HEK293T (cell line): ENCODE data around the gene SERPINB13.

Experiments
- CTCF ChIA-PET: fragments of 350-600 bp; formaldehyde crosslinking; extraction: SDS; loops from one replicate; lab custom pipeline; 2021; ENCODE audit warnings: antibody characterized with exemption, inconsistent platforms; lab: Yijun Ruan, JAX
- POLR2A ChIA-PET: fragments of 350-600 bp; formaldehyde crosslinking; extraction: SDS; loops from one replicate; lab custom pipeline; 2020; ENCODE audit warnings: antibody characterized with exemption, inconsistent platforms; lab: Yijun Ruan, JAX
- DNase-seq: peaks from one replicate; pipeline ENCODE4 v3.0.0; 2012; ENCODE audit warnings: mixed read lengths; ENCODE audit errors: extremely low spot score
- ARNT ChIP-seq: fragments of 450-650 bp; IDR thresholded peaks from 2 replicates; pipeline ENCODE4 v1.6.1; 2017; ENCODE audit warnings: mild to moderate bottlenecking
- BHLHE40 ChIP-seq: fragments of 450-650 bp; IDR thresholded peaks from 2 replicates; pipeline ENCODE4 v1.6.1; 2016; ENCODE audit warnings: mild to moderate bottlenecking, moderate library complexity, borderline replicate concordance
- CTBP1 ChIP-seq: fragments of 450-650 bp; IDR thresholded peaks from 2 replicates; pipeline ENCODE4 v1.6.1; 2016; ENCODE audit warnings: borderline replicate concordance
- ELF4 ChIP-seq: fragments of 450-650 bp; IDR thresholded peaks from 2 replicates; pipeline ENCODE4 v1.6.1; 2017; ENCODE audit warnings: antibody characterized with exemption
- FOXA1 ChIP-seq: fragments of 450-650 bp; IDR thresholded peaks from 2 replicates; pipeline ENCODE4 v1.6.1; 2016; ENCODE audit warnings: mild to moderate bottlenecking
- HDGF ChIP-seq: fragments of 450-650 bp; IDR thresholded peaks from 2 replicates; pipeline ENCODE4 v1.6.1; 2017; ENCODE audit warnings: antibody characterized with exemption, borderline replicate concordance
- L3MBTL2 ChIP-seq: fragments of 450-650 bp; conservative IDR thresholded peaks from 2 replicates; pipeline ENCODE4 v1.6.1; 2016; ENCODE audit warnings: mild to moderate bottlenecking
- LEF1 ChIP-seq: fragments of 450-650 bp; IDR thresholded peaks from 2 replicates; pipeline ENCODE4 v1.6.1; 2017; ENCODE audit warnings: mild to moderate bottlenecking, borderline replicate concordance
- SP1 ChIP-seq: fragments of 450-650 bp; IDR thresholded peaks from 2 replicates; pipeline ENCODE4 v1.6.1; 2017
- ZNF384 ChIP-seq: fragments of 450-650 bp; IDR thresholded peaks from 2 replicates; pipeline ENCODE4 v1.6.1; 2016
- TF ChIP-seq, protein P1 (sequence below): fragments of 450-650 bp; IDR thresholded peaks from 2 replicates; pipeline ENCODE4 v1.6.1; 2016

SERPINB13 gene

DNA sequence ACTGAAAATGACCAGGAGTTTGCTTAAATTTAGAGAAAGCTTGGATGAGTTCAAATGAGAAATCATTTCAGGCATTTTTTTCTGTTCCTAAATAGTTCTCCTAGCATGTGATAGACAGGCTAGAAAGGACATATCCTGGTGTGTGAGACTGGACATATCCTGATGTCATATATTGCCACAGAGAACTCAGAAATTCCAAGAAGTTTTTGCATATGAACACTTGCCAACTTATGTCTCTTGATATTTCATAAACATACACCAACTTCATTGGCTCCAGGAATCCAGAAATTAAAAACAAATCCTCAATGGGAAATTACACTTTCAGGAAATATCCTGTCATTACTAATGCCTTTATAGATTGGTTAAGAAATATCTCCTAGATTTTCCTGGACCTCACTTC lies 59.8 kb downstream of the SERPINB13 start:
- POLR2A ChIA-PET: no interaction called here
- TF ChIP-seq SP1: no peak
- no peak for TF ChIP-seq HDGF
- no peak for TF ChIP-seq ELF4
- no peak for TF ChIP-seq ZNF384
- no peak for TF ChIP-seq ARNT
- TF ChIP-seq, protein P1, sequence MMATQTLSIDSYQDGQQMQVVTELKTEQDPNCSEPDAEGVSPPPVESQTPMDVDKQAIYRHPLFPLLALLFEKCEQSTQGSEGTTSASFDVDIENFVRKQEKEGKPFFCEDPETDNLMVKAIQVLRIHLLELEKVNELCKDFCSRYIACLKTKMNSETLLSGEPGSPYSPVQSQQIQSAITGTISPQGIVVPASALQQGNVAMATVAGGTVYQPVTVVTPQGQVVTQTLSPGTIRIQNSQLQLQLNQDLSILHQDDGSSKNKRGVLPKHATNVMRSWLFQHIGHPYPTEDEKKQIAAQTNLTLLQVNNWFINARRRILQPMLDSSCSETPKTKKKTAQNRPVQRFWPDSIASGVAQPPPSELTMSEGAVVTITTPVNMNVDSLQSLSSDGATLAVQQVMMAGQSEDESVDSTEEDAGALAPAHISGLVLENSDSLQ: no peak
- TF ChIP-seq BHLHE40: no peak
- TF ChIP-seq L3MBTL2: no peak
- no peak for TF ChIP-seq FOXA1
- no peak for TF ChIP-seq CTBP1
- no peak for TF ChIP-seq LEF1
- DNase-seq: no peak
- CTCF ChIA-PET: no interaction called here

DNA sequence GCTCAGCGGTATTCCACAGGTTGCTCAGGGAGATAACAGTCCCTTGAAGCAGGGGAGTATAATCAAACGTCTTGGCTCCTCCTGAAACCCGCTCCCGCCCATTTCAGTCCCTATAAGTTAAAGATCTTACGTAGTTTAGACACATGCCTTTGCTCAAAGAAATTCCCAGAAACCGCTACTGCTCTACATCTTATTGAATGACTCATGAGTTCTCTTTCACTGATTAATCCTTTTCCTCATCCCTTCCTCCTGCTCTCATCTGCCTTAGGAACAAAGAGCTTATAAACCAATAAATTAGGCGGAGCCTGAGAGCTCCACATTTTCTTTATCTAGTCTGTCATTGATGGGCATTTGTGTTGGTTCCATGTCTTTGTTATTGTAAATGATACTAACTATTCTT lies 61.1 kb downstream of the SERPINB13 start:
- no peak for TF ChIP-seq FOXA1
- CTCF ChIA-PET: no interaction called here
- POLR2A ChIA-PET: no interaction called here
- DNase-seq: no peak
